GM12878 (cell line): Measurements from ENCODE around the gene AKAP8. TPM values are rescaled to one million over a fixed set of nuclear protein-coding genes. Genes with fewer than 3 reads are reported as not detected.
A peak's percentile ranks its signal among the peaks of the same experiment; 100 is the strongest.

Source experiments
- ATAC-seq: fragments of 200-7000 bp; cut with Tn5 transposase; 3 replicates; pipeline ENCODE4 v1.9.1; 2020; ENCODE audit warnings: mild to moderate bottlenecking, moderate library complexity
- BruUV-seq: library from RNA; stranded (reverse); fragments of 400-500 nt; replicated peaks from 2 replicates; lab custom pipeline; 2021; lab: Mats Ljungman, UMichigan
- CTCF ChIA-PET: fragments of 300-600 bp; sonication (Branson Sonifier 250); formaldehyde crosslinking; extraction: SDS; loops from one replicate; lab custom pipeline; 2021; ENCODE audit warnings: inconsistent platforms; lab: Yijun Ruan, JAX
- POLR2A ChIA-PET: fragments of 350-600 bp; formaldehyde crosslinking; extraction: SDS; loops from one replicate; lab custom pipeline; 2021; ENCODE audit warnings: inconsistent platforms; lab: Charles Lee
- RAD21 ChIA-PET: fragments of 300-600 bp; sonication (Branson Sonifier 250); formaldehyde crosslinking; loops from one replicate; lab custom pipeline; 2023; ENCODE audit warnings: antibody characterized with exemption; ENCODE audit not compliant: unreplicated experiment; lab: Charles Lee
- SMC1A ChIA-PET: fragments of 300-600 bp; sonication (Branson Sonifier 250); formaldehyde crosslinking; loops from one replicate; lab custom pipeline; 2023; ENCODE audit not compliant: unreplicated experiment, uncharacterized antibody; lab: Charles Lee
- DNase-seq: peaks from one replicate; pipeline ENCODE4 v3.0.0-alpha.2; 2011; ENCODE audit warnings: low read depth, low spot score
- FAIRE-seq: peaks from 3 replicates; lab custom pipeline; 2011; peaks lifted over from hg19 to GRCh38; lab: Jason Lieb, UNC
- H2AFZ ChIP-seq: 2 replicates; pipeline ENCODE4 v1.6.0; 2011; ENCODE audit warnings: low read depth, low read length, control low read depth; ENCODE audit not compliant: control insufficient read depth
- H3K27ac ChIP-seq: 2 replicates; pipeline ENCODE4 v1.5.1; 2011; ENCODE audit warnings: control low read depth; ENCODE audit not compliant: control insufficient read depth, insufficient read depth
- H3K27me3 ChIP-seq, 2 experiments: replicated peaks in 1 of 2; 2 replicates each; pipeline versions ENCODE4 v1.6.0 to v1.6.1; 2011; ENCODE audit warnings: low read length in 1 of 2; ENCODE audit not compliant: control insufficient read depth in 2 of 2, insufficient read depth in 2 of 2
- H3K36me3 ChIP-seq, 2 experiments: 2 replicates each; pipeline ENCODE4 v1.5.1; 2011; ENCODE audit warnings: low read length in 1 of 2; ENCODE audit not compliant: control insufficient read depth in 2 of 2, insufficient read depth in 2 of 2
- H3K4me1 ChIP-seq: 2 replicates; pipeline ENCODE4 v1.6.1; 2011; ENCODE audit warnings: mild to moderate bottlenecking, low read length, moderate library complexity, mixed read lengths; ENCODE audit not compliant: control insufficient read depth, insufficient read depth
- H3K4me2 ChIP-seq: 2 replicates; pipeline ENCODE4 v1.6.0; 2011; ENCODE audit warnings: control low read depth; ENCODE audit not compliant: control insufficient read depth, insufficient read depth
- H3K4me3 ChIP-seq: fragments of 200-600 bp; sonication (generic); 2 replicates; pipeline ENCODE4 v1.5.1; 2016
- H3K79me2 ChIP-seq: 2 replicates; pipeline ENCODE4 v1.6.0; 2011; ENCODE audit warnings: low read length; ENCODE audit not compliant: control insufficient read depth, insufficient read depth
- H3K9ac ChIP-seq: 2 replicates; pipeline ENCODE4 v1.8.0; 2011; ENCODE audit warnings: low read length, control low read depth, mixed read lengths; ENCODE audit not compliant: control insufficient read depth, insufficient read depth
- H3K9me3 ChIP-seq: replicated peaks from 3 replicates; pipeline ENCODE4 v1.5.1; 2011; ENCODE audit warnings: mild to moderate bottlenecking, low read length; ENCODE audit not compliant: control insufficient read depth, insufficient read depth
- H4K20me1 ChIP-seq: 2 replicates; pipeline ENCODE4 v1.6.0; 2011; ENCODE audit not compliant: control insufficient read depth, insufficient read depth
- BCLAF1 ChIP-seq: fragments of 450-650 bp; IDR thresholded peaks from 2 replicates; pipeline ENCODE4 v1.6.1; 2017; ENCODE audit warnings: antibody characterized with exemption, mild to moderate bottlenecking, moderate library complexity
- POLR2A ChIP-seq: IDR thresholded peaks from 2 replicates; pipeline ENCODE4 v1.6.1; 2011; ENCODE audit warnings: low read depth, mild to moderate bottlenecking, low read length
- TBL1XR1 ChIP-seq: IDR thresholded peaks from 2 replicates; pipeline ENCODE4 v1.6.1; 2012; ENCODE audit warnings: low read depth, low read length, improper control_type of control experiment
- WGBS: methylation state at CpG from one replicate; pipeline ENCODE4 v1.1.6; 2016; ENCODE audit warnings: low lambda C conversion rate; ENCODE audit not compliant: insufficient replicate concordance, insufficient coverage; ENCODE audit errors: missing lambda C conversion rate; 5-methylcytosine and 5-hydroxymethylcytosine counted together
- in situ Hi-C: fragments of 300-500 bp; cut with MboI; formaldehyde crosslinking; loops from 9 replicates; pipeline ENCODE4 v1.14.3; 2018; ENCODE audit warnings: mixed read lengths
- intact Hi-C: fragments of 100-400 bp; cut with micrococcal nuclease; formaldehyde crosslinking; loops from one replicate; pipeline ENCODE4 v1.14.2; 2022; ENCODE audit not compliant: unreplicated experiment
- polyA plus RNA-seq, 11 experiments: library from polyadenylated mRNA; depleted of rRNA in 4 of 11; unstranded in 6 of 11; stranded (reverse) in 5 of 11; fragments of >200 nt; fragmentation: Nextera tagmentation in 4 of 11; fragmentation: Illumina TruSeq in 1 of 11; extraction: Ambion mirVana in 4 of 11; extraction: Trizol in 1 of 11; gene quantifications; 1 replicate in 1 of 11; 2 replicates in 10 of 11; pipeline versions ENCODE4 v1.2.1 to v1.2.3, GENCODE V29; 2011 to 2016; ENCODE audit warnings: inconsistent platforms in 2 of 11, missing spikeins in 2 of 11, low read depth in 1 of 11
- total RNA-seq, 4 experiments: library from RNA; depleted of rRNA in 3 of 4; stranded (reverse); fragments of >200 nt in 3 of 4; fragmentation: Illumina TruSeq in 1 of 4; extraction: Trizol in 1 of 4; gene quantifications; 2 replicates each; pipeline versions ENCODE4 v1.2.1 to v1.2.3, GENCODE V29; 2013 to 2021

AKAP8 gene
- total and polyA plus RNA-seq, 10 of the 15 experiments (the other 5 are each of a cell fraction or from before 2014, with no cell fraction given), result 5.3 to 57.7 (median 20.6) TPM

GRCh38 chr19:15369594-15369891, 10.0 kb downstream of the AKAP8 start:
- H3K27me3 ChIP-seq, result no peaks in the 10 kb centered on the region
- no peak for DNase-seq
- no peak overlapping the region for H3K27ac ChIP-seq
- 90% methylated on average over 9 of the region's 9 CpGs for WGBS
- ATAC-seq, result no peak
- FAIRE-seq, result no peak
- RAD21 ChIA-PET, result no interaction called here
- no peak overlapping the region for H3K4me3 ChIP-seq
- H3K4me2 ChIP-seq, result no peak overlapping the region
- CTCF ChIA-PET, result no interaction called here
- H3K4me1 ChIP-seq, result no peaks in the 10 kb centered on the region
- SMC1A ChIA-PET, result no interaction called here
- intact Hi-C loops (no loop called here), in situ Hi-C loops (no loop called here)
- H2AFZ ChIP-seq, result no peak overlapping the region
- peaks cover 12% of the 10 kb centered on the region for H3K79me2 ChIP-seq
- POLR2A ChIA-PET, result no interaction called here
- no peak overlapping the region for H3K9ac ChIP-seq
- TF ChIP-seq POLR2A (peak; percentile 19; the same call in 1 of the 2 replicates), TBL1XR1 (no peak)
- H4K20me1 ChIP-seq, result no peaks in the 10 kb centered on the region
- peaks cover 19 to 56% of the 10 kb centered on the region in 2 experiments for H3K36me3 ChIP-seq
- H3K9me3 ChIP-seq, result no peaks in the 10 kb centered on the region
- no TSS peak for BruUV-seq

GRCh38 chr19:15368798-15369593, 10.6 kb downstream of the AKAP8 start:
- no peaks in the 10 kb centered on the region for H4K20me1 ChIP-seq
- CTCF ChIA-PET, result no interaction called here
- peaks cover 19 to 51% of the 10 kb centered on the region in 2 experiments for H3K36me3 ChIP-seq
- H3K9me3 ChIP-seq, result no peaks in the 10 kb centered on the region
- no peak for FAIRE-seq
- no TSS peak for BruUV-seq
- H3K27ac ChIP-seq, result no peak overlapping the region
- WGBS, result 95% methylated on average over 35 of the region's 35 CpGs
- SMC1A ChIA-PET, result no interaction called here
- intact Hi-C loops, result no loop called here
- no peak for ATAC-seq
- H3K27me3 ChIP-seq, result no peaks in the 10 kb centered on the region
- H3K79me2 ChIP-seq, result peaks cover 6% of the 10 kb centered on the region
- H2AFZ ChIP-seq, result no peak overlapping the region
- no peaks in the 10 kb centered on the region for H3K4me1 ChIP-seq
- in situ Hi-C loops, result no loop called here
- no peak overlapping the region for H3K9ac ChIP-seq
- RAD21 ChIA-PET, result no interaction called here
- TF ChIP-seq POLR2A (0 out of 2 replicates have a peak, but pooled peaks have one; percentile 42), BCLAF1 (no peak)
- TF ChIP-seq, all 136 proteins: peak for 1
- no peak for DNase-seq
- Histone ChIP-seq H3K4me2 (no peak overlapping the region), H3K4me3 (no peak overlapping the region)
- POLR2A ChIA-PET, result no interaction called here
